HUDEP-2 (cell line): ENCODE measurements around the gene CCDC148.

Source experiments
- DNase-seq, 76 experiments: peaks; one replicate each; lab custom pipeline; 2025; ENCODE audit not compliant: unreplicated experiment in 76 of 76; lab: John Stamatoyannopoulos, UW

CCDC148 gene

DNA sequence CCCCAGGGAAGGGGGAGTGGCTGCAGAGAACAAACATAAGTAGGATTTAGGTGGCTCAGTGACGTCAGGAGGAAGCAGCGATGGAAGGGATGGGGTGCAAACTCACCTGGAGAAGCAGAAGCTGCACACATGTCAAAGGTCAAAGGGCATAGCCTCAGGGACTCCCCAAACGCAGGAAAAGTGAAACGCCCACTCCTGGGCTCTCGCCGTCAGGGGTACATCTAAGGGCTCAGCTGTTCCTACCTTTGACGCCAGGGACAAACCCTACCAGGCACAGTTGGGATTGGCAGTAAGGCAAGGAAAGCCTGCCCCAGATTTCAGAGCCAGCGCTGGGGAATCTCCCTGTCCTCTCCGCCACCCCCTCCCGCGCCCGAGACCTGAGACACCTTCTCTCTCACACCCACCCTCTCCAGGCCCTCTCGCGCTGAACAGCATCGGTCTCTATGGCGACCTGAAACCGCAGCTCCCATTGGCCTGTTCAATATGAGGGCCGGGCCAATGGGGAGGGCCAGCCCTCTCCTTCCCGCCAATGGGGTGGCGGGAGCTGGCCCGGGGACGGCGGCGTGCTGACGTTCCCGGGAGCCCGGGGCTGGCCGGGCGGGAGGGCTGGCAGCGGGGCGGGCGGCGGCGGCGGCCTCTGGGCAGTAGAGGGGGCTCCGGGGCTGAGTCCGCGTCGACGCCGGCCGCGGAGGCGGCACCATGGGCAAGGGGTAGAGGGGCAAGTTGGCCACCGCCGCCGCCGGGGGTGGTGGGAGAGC, at the start of gene CCDC148, which contains the start of gene PKP4:
TSS of gene CCDC148 (minus strand) at position 445 of the 758 bp plus-strand sequence. CDS start at position 131, 314 bp downstream.
TSS of gene PKP4 (plus strand) at position 644 of the 758 bp plus-strand sequence. CDS start 76,233 bp downstream, outside the sequence.
- peak in 74 of 76 experiments; percentile 9 to 88 (median 77) for DNase-seq

- DNase-seq: no peak
Measured at GRCh38 chr2:158505448-158505934, 48.9 kb upstream of the CCDC148 start.

- DNase-seq: no peak
Measured at GRCh38 chr2:158504088-158504487, 47.5 kb upstream of the CCDC148 start.

DNA sequence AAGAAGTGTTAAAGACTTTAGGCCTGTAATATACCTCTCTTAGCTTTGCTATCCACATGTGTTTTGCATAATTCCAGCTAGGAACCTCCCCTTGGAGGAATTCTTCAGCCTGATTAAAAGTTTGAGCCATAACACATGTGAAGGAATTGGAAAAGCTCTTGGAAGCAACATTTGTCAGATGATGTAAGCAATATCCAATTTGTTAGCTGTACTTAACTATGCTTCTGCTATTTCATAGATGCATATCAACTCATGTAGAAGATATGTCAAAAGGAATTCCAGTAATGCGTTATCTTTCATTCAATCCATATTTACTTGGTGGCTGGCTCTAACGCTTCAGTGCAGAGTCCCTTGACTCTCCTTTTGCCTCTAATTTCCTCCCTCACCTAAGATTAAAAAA, 46.4 kb upstream of the CCDC148 start:
- DNase-seq: no peak

- peak in 1 of 76 experiments; percentile 5 for DNase-seq
Measured at GRCh38 chr2:158501301-158501700, 44.7 kb upstream of the CCDC148 start.

GRCh38 chr2:158500333-158500732, 43.8 kb upstream of the CCDC148 start:
- DNase-seq: no peak

- DNase-seq: no peak
Measured at GRCh38 chr2:158499383-158499782, 42.8 kb upstream of the CCDC148 start.

GRCh38 chr2:158498749-158499136, 42.2 kb upstream of the CCDC148 start:
- no peak for DNase-seq

- DNase-seq: no peak
Measured at GRCh38 chr2:158498043-158498748, 41.6 kb upstream of the CCDC148 start.

DNA sequence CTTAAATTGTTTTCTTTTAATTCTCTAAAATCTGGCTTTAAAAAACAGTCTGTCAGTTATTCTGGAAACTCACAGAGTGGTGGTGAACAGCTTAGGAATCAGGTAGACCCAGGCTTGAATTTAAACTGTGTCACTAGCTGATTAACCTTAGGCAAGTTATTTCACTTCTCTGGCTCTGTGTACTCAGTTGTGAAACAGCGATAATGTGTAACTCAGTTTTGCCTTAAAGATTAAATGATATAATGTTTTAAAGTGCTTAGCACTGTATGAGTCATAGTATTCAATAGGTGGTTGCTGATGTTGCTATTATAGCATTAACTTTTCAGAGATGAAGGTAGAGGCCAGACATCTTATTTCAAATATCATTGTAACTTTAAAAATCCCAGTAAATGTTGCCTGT, 40.9 kb upstream of the CCDC148 start:
- peak in 9 of 76 experiments; percentile 5 to 40 (median 12) for DNase-seq

- no peak for DNase-seq
Measured at GRCh38 chr2:158496986-158497385, 40.4 kb upstream of the CCDC148 start.

DNA sequence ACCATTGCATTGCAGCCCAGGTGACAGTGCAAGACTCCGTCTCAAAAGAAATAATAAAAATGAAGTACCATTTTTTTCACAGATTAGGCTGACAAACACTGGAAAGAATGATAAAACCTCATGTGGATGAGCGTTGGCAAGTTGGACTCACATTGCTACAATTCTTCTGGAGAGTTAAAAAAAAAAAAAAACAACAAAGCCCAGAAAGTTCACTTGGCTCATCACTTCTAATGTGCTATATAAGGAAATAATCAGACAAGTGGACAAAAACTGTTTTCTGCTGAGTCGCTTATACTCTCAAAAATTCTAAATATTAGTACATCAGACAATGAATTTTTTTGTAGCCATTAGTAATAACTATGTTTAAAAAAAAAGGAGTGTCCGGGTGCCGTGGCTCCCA, 38.6 kb upstream of the CCDC148 start:
- no peak for DNase-seq

DNA sequence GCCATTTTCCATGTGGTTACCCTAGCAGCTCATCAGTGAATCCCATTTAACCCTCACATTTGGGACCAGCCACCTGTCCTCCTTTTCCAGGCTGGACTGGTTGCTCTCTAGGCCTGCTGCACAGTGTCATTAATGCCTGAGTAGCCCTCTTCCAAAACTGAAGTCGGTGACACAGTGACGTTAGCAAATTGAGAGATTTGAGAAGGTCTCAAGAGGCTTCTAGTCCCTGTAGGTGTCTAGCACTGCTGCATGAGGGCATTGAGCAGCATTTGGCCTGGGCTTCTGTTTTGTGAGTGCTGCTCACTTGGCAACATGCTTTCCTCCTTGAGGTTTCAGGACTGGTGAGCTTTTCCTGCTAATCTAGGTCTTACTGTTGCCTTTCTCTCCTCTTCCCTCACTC, 36.9 kb upstream of the CCDC148 start:
- no peak for DNase-seq

GRCh38 chr2:158491072-158491471, 34.5 kb upstream of the CCDC148 start:
- DNase-seq: no peak

DNA sequence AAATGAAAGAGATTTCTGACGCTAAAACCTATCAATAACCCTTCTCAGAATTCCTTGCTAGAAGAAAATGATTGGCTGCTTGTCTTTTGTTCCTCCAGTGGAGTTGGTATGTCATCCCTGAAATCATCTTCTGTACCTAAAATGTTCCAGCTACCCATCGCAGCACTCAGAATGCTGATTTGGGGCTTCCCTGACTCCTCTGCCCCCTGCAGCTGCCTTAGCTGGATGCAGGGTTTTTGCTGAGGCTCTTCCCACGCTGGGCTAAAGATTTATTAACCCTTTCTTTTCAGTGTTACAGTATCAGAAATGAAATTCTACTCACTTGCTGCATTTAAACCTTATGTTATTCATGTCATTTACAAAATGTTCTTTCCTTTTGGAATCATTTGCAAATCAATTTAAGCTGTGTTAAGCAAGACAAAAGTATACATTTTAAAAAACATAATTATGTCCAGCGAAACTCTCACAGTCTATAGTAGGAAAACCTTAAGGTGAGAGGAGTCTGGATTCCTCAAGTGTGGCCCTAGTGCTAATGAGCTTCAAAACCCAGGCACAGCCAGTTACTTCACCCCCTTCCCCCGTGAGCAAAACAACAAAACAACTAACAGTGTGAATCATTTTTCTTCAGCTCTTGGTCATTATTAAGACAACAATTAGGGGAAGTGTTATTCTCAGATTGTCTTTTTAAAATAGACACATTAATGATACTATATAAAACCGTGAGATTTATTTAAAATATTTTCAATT, 33.0 kb upstream of the CCDC148 start:
- no peak for DNase-seq

DNA sequence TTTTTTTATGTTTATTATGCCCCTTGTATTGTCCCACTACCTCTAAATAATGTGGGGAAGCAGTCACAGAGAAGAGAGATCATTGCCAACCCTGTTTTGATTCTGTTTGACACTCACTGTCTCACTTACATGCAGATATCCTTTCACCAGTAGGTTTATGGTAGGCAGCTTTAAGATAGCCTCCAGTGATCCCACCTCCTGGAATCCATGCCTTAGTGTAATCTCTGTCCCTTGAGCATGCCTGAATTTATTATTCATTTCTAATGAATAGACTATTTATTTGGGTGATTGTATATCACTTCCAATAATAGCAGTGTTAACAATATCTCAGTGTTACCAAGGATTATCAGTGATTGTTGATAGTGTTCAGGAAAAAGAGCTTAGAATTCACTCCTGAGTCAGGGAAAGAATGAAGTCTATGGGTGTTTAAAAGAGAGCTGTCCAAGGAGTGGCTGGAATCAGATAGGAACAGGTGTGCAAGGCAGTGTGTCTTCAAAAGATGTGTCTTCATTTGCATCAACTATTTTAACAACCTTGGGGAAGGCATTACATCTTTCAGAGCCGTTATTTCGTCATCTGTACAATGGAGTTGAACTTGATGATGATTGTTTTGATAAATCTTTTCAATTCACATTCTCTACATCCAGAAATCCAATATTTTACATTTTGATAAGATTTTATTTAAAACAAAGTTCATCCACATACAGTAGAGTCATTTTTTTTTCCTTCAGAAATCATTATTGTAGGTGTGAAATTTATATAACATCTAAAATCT, 32.1 kb upstream of the CCDC148 start:
- no peak for DNase-seq

DNA sequence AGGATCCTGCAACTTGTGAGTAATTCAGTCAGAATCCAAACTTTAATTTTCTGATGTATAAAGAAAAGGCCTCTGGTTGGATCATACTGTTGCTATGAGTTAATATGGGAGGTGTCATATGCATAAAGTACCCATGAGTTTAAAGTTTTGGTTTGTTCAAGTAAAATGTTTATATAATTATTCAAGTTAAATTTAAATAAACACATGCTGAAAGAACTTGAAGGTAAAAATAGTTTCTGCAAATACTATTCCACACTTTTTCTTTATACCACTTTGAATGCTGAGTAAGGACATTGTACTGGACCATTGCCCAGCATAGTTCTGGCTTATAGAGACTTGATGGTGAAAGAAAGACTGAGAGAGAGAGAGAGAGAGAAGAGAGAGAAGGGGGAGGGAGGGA, 30.9 kb upstream of the CCDC148 start:
- DNase-seq: no peak

DNA sequence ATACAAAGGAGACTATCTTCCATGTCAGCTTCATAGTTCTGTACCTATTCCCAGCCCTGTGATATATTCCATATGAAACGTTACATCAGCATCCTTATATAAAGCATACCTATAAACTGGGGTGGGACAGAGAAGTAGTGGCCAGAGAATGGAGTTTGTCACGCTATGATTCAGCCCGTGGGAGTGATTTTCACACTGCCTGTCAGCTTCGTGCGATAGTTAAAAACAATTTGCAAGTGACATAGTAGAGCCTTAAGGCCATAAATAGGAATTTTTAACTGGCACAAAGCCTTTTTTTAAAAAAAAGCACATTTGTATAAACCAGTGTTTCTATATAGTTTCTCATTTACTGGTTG, 30.4 kb upstream of the CCDC148 start:
- peak in 1 of 76 experiments; percentile 16 for DNase-seq

DNA sequence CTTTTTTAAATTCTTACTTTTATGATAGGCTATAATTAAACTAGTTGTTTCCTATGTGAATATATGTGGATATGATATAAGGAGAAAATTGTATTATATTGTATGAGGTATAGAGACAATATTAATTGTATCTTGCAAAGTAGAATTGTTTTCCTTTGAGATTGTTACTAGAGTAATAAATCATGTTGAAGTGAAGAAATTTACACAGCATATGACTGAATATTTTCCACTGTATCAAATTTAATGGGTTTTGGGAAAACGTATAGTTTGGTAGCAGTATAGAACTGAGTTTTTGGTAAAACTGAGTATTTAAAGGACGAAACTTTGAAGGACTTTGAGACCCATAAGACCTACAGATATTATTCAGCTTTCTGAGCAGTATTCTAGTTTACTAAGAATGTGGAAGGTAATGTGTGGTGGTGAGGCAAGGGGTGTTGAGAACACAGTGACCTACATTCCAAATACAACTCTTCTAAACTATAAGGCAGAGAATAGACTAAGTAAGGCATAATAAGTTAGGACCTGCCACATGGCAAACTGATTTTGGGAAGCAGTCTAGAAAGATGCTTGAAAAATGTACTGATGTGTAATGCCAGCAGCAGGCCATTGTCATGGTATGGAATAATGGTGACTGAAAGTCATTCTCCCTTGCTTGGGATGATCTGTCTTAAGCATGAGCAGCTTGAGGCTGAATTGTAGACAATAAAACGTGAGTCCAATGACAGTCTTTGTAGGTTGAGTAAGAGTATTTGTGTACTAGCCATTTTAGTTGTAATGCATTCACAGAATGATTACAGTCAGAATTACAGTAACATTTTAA, 29.8 kb upstream of the CCDC148 start:
- no peak for DNase-seq
